MCF 10A (cell line): ENCODE measurements around the gene BCAM. TPM values are rescaled to one million over a fixed set of nuclear protein-coding genes. Genes with fewer than 3 reads are reported as not detected.
A peak's percentile ranks its signal among the peaks of the same experiment; 100 is the strongest.

Experiments
- BruUV-seq: library from RNA; stranded (reverse); fragments of 400-500 nt; replicated peaks from 2 replicates; lab custom pipeline; 2021; lab: Mats Ljungman, UMichigan
- CTCF ChIA-PET: fragments of 300-600 bp; sonication (Branson Sonifier 250); formaldehyde crosslinking; extraction: SDS; loops from one replicate; lab custom pipeline; 2021; ENCODE audit warnings: antibody characterized with exemption, inconsistent platforms; lab: Yijun Ruan, JAX
- POLR2A ChIA-PET: fragments of 300-600, 350-650 bp; sonication (Branson Sonifier 250); formaldehyde crosslinking; extraction: SDS; loops from one replicate; lab custom pipeline; 2020; ENCODE audit warnings: antibody characterized with exemption, inconsistent platforms; lab: Yijun Ruan, JAX
- DNase-seq: peaks from one replicate; pipeline ENCODE4 v3.0.0-alpha.2; 2018; ENCODE audit not compliant: unreplicated experiment
- H3K27ac Mint-ChIP-seq: one replicate; pipeline ENCODE4 v1.8.0; 2022; ENCODE audit warnings: mild to moderate bottlenecking, low read depth, mixed read lengths; ENCODE audit not compliant: unreplicated experiment
- H3K27me3 Mint-ChIP-seq: one replicate; pipeline ENCODE4 v1.8.0; 2022; ENCODE audit warnings: mixed read lengths; ENCODE audit not compliant: insufficient read depth, unreplicated experiment
- H3K36me3 Mint-ChIP-seq: one replicate; pipeline ENCODE4 v1.8.0; 2022; ENCODE audit warnings: mild to moderate bottlenecking, moderate library complexity, mixed read lengths; ENCODE audit not compliant: insufficient read depth, unreplicated experiment
- H3K4me1 Mint-ChIP-seq: one replicate; pipeline ENCODE4 v1.8.0; 2022; ENCODE audit warnings: mixed read lengths; ENCODE audit not compliant: insufficient read depth, unreplicated experiment
- H3K4me3 Mint-ChIP-seq: one replicate; pipeline ENCODE4 v1.8.0; 2022; ENCODE audit warnings: mild to moderate bottlenecking, moderate library complexity, mixed read lengths; ENCODE audit not compliant: unreplicated experiment
- H3K9me3 Mint-ChIP-seq: one replicate; pipeline ENCODE4 v1.8.0; 2022; ENCODE audit warnings: mixed read lengths; ENCODE audit not compliant: unreplicated experiment
- intact Hi-C: fragments of 100-400 bp; cut with micrococcal nuclease; formaldehyde crosslinking; loops from 2 replicates; pipeline ENCODE4 v1.14.1; 2022
- total RNA-seq: library from RNA; stranded (reverse); gene quantifications from 2 replicates; pipeline ENCODE4 v1.2.3, GENCODE V29; 2022
- TF ChIP-seq, protein P1 (sequence below): fragments of 200-600 bp; IDR thresholded peaks from one replicate; pipeline ENCODE4 v1.8.0; 2022; ENCODE audit warnings: antibody characterized with exemption, mild to moderate bottlenecking; ENCODE audit not compliant: unreplicated experiment

Gene BCAM
- total RNA-seq, 1 experiment from 2014 or later = 5.0 TPM

DNA sequence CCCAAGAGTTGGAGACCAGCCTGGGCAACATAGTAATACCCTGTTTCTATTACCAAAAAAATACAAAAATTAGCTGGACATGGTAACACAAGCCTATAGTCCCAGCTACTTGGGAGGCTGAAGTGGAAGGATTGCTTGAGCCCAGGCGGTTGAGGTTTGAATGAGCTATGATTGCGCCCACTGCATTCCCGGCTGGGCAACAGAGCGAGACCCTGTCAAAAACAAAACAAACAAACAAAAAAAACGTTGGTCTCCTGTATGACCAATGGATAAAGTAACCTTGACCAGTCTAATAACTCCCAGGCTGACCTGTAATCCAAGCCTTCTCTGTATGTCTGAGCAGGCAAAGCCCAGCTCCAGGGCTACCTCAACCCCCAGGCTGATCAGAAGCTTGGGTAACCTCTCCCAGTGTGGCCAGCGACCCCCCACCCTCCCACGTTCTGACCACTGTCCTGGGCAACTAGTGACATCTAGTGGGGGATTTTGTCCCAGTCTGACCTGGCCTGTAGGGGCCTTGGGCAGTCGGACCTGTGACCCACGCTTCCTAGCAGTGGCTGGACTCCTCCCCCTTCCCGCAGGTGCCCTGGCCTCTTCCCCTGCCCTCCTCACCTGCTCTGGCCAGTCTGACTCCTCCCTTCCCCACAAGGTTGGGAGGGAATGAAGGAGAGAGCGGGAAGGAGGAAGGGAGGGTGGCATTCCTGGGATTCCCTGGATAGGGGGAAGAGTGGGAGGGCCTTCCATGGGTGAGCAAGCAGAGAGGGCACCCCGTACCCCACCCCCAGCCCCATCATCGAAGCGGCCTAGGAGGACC is 1.0 kb upstream of the BCAM start:
- DNase-seq = peak; percentile 48
- Mint-ChIP-seq H3K27me3 (no peaks in the 10 kb centered on the region), H3K27ac (no peak overlapping the region), H3K4me3 (peak overlapping the region; percentile 53), H3K4me1 (peaks cover 17% of the 10 kb centered on the region), H3K36me3 (peaks cover 4% of the 10 kb centered on the region), H3K9me3 (no peaks in the 10 kb centered on the region)
- TF ChIP-seq, protein P1, sequence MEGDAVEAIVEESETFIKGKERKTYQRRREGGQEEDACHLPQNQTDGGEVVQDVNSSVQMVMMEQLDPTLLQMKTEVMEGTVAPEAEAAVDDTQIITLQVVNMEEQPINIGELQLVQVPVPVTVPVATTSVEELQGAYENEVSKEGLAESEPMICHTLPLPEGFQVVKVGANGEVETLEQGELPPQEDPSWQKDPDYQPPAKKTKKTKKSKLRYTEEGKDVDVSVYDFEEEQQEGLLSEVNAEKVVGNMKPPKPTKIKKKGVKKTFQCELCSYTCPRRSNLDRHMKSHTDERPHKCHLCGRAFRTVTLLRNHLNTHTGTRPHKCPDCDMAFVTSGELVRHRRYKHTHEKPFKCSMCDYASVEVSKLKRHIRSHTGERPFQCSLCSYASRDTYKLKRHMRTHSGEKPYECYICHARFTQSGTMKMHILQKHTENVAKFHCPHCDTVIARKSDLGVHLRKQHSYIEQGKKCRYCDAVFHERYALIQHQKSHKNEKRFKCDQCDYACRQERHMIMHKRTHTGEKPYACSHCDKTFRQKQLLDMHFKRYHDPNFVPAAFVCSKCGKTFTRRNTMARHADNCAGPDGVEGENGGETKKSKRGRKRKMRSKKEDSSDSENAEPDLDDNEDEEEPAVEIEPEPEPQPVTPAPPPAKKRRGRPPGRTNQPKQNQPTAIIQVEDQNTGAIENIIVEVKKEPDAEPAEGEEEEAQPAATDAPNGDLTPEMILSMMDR = peak; percentile 35
- no TSS peak for BruUV-seq
- ChIA-PET CTCF (interaction anchor here (0.5 to 2.3 kb wide), 16 partner anchors 10 to 130 kb away, joined by 3 to 10 read pairs (median 6); partner anchors contain the start of gene NECTIN2), POLR2A (interaction anchor here (1.1 to 1.5 kb wide), 3 partner anchors 38 to 82 kb away, joined by 5 to 8 read pairs (median 7); partner anchors contain the start of gene NECTIN2)
- intact Hi-C loops = no loop called here

DNA sequence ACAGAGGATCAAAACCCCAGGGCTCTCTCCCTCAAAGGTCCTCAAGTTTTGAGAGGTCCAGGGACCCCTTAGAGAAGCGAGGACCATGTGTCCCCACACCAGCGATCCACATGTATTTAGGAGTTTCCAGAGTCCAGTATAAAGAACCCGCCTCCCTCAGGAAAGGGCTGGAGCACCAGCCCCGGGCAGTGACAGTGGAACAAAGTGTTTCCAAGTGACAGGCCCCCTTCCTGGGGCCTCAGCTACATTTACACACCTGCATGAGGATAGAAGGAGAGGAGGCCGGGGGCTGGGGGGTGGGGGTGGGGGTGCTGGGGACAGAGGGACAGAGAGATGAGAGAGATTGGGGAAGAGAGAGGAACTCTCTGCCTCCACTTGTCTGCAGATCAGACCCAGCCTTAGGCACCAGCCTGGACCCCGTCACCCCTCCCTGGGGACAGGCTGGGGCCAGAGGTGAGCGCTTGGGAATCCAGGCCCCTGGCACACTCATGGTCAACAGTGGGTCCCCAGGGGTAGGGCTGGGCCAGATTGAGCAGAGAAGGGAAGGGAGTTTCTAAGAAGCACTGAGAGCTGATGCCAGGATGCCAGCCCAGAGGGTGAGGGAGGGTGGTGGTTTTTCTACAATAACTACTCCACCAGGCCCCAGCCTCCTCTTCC is 802 bp downstream of the BCAM start:
- CTCF ChIA-PET = interaction anchor here (0.6 to 2.3 kb wide), 5 partner anchors 26 to 66 kb away, joined by 3 to 9 read pairs (median 3); no protein-coding TSS in a partner anchor
- DNase-seq = no peak
- H3K9me3 Mint-ChIP-seq = no peaks in the 10 kb centered on the region
- no peak overlapping the region for H3K27ac Mint-ChIP-seq
- TF ChIP-seq, protein P1 = no peak
- peaks cover 17% of the 10 kb centered on the region for H3K4me1 Mint-ChIP-seq
- no TSS peak for BruUV-seq
- peak overlapping the region; percentile 53 for H3K4me3 Mint-ChIP-seq
- POLR2A ChIA-PET = interaction anchor here (1.0 kb wide), 1 partner anchor 34 kb away, joined by 3 read pairs; no protein-coding TSS in a partner anchor
- intact Hi-C loops = no loop called here
- peaks cover 1% of the 10 kb centered on the region for H3K36me3 Mint-ChIP-seq
- H3K27me3 Mint-ChIP-seq = no peaks in the 10 kb centered on the region

- no peak for DNase-seq
- no peak overlapping the region for H3K4me3 Mint-ChIP-seq
- H3K9me3 Mint-ChIP-seq = no peaks in the 10 kb centered on the region
- POLR2A ChIA-PET = interaction anchor here (1.0 kb wide), 1 partner anchor 34 kb away, joined by 3 read pairs; no protein-coding TSS in a partner anchor
- peaks cover 17% of the 10 kb centered on the region for H3K4me1 Mint-ChIP-seq
- no TSS peak for BruUV-seq
- TF ChIP-seq, protein P1 = no peak
- intact Hi-C loops = no loop called here
- H3K27me3 Mint-ChIP-seq = no peaks in the 10 kb centered on the region
- peaks cover 4% of the 10 kb centered on the region for H3K36me3 Mint-ChIP-seq
- CTCF ChIA-PET = interaction anchor here (0.6 to 2.3 kb wide), 6 partner anchors 25 to 66 kb away, joined by 3 to 9 read pairs (median 3); no protein-coding TSS in a partner anchor
- H3K27ac Mint-ChIP-seq = no peak overlapping the region
Observed at GRCh38 chr19:44810234-44811121, 1.6 kb downstream of the BCAM start.
